HG02885 (cell line): ENCODE measurements around the gene ARHGEF16.

Source experiments
- ATAC-seq: cut with Tn5 transposase; IDR thresholded peaks from one replicate; pipeline ENCODE4 v1.9.1; 2021; ENCODE audit warnings: mild to moderate bottlenecking; ENCODE audit not compliant: unreplicated experiment, poor library complexity

The ARHGEF16 gene

DNA sequence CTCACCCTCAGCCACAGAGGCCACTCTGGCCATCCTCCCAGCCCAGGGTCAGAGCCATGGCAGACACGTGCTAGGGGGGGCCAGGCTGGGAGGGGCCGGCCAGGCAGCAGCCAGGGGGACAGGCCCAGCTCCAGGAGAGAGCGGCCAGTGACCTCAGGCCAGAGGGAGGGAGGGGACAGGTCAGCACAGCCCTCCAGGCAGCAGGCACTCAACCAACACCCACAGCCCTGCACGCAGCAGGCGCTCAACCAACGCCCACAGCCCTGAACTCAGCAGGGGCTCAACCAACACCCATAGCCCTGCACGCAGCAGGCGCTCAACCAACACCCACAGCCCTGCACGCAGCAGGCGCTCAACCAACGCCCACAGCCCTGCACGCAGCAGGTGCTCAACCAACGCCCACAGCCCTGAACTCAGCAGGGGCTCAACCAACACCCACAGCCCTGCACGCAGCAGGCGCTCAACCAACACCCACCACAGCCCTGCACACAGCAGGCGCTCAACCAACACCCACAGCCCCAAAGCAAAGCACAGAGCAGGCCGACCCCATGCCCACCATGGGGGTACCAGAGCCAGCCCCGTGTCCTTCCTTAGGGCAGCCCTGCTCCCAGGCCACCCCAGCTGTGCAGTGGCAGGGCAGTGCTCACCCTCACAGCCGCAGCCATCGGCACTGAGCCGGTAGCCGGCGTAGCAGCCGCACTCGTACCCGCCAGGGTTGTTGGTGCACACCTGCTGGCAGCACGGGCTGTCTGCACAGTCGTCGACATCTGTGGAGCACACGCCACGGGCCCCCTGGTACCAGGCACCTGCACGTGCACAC is 55.9 kb downstream of the ARHGEF16 start:
- ATAC-seq, result no peak

DNA sequence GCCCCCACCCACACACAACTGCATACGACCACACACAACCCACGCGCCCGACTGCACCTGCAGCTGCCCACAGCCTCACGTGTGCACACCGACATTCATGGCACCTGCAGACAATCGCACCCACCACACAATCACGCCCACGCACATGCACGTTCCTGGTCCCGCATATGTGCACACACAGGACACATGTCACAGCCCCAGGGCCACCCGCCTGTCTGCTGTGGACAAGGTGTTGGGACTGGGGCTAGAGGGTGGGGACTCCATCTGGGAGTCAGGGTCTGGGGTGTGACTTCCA is 56.4 kb downstream of the ARHGEF16 start:
- ATAC-seq, result no peak

DNA sequence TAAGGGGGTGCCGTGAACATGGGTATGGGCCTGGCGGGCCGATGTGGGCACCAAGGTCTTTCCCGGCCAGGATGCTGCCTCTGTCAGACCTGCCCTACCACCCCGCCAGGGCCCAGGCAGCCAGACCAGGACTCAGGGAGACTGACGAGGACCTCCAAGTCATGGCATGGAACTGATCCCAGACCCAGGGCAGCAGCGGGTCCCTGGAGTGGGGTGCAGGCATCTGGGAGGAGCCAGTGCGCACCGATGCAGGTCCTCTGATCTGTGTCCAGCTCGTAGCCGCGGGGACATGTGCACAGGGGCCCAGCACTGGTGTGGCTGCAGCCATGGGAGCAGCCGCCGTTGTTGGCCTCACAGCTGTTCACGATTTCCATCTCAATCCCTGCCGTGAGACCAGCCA is 56.8 kb downstream of the ARHGEF16 start:
- ATAC-seq, result no peak

DNA sequence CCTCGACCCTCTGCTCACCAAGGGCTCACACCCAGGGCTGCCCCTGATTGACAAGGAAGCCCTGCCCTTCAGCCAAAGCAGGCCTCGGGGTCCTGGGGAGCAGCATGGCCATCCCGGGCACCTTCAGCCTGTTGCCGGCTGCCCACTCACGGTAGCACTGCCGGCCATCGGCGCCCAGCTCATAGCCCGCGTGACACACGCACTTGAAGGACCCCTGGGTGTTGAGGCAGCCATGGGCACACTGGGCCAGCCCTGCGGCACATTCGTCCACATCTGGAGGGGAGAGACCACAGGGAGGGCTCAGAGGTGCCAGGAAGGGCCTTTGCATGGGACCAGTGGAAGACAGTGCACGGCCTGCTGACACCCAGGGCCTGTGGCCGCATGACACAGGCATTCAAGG is 57.4 kb downstream of the ARHGEF16 start:
- no peak for ATAC-seq

DNA sequence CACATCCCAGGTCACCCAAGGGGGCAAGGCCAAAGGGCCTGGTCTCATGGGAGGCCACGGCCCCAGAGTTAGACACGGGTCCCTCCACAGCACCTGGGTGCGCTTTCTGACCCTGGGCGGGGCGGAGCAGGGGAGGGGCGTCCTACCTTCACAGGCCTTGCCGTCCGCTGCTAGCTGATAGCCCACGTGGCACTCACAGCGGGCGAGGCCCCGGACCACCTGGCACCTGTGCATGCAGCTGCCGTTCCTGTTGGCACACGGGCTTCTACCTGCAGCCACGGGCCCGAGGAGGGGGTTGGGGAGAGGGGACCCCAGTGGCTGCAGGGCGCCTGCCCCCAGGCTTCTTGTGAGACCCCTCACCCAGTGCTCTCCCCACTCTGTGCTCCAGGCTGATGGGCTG is 59.9 kb downstream of the ARHGEF16 start:
- ATAC-seq, result no peak

DNA sequence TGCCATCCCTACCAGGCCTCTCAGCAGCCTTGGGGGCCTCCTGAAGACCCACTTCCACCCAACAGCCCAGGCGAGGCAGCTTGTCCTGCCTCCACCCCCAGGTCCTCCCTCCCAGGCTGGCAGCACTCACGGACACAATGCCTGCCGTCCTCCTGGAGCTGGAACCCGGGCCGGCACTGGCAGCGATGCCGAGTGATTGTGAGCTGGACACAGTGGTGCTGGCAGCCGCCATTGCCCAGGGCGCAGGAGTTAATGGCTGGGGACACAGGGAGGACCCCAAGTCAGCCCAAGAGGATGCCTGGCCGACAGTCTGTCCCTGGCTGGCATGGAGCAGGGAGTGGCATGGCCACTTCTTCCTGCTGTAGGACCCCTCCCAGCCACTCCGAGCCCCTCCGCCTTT is 60.8 kb downstream of the ARHGEF16 start:
- no peak for ATAC-seq

DNA sequence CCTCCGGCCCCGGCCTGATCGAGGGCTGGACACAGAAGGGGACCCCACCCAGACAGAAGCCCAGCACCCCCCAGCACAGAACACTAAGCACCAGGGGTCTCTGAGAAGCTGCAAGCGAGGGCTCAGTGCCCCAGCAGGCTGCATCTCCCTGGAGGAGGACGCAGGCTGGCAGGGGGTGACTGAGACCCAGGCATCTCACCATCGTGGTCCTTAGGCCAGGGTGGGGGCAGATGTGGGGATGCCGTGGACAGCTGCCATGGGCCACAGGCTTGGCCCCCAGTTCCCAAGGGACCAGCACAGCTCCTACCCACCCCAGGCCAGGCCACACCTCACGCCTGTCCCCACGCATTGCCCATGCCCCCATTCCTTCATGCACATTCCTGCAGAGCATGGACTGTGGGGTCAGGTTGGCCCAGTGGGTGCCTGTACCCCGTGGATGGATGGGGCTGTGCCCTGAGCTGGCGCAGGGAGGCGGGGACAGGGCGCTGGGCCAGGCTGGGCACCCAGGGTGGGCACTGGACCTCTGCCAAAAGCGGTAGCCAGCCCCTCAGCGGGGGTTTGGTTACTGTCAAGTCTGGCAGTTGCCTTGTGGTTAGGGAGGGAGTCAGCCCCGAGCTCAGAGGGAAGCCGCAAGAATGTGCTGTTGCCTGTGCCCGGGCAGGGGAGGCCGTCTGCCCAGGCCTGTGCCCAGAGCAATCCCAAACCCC is 61.5 kb downstream of the ARHGEF16 start:
- no peak for ATAC-seq

DNA sequence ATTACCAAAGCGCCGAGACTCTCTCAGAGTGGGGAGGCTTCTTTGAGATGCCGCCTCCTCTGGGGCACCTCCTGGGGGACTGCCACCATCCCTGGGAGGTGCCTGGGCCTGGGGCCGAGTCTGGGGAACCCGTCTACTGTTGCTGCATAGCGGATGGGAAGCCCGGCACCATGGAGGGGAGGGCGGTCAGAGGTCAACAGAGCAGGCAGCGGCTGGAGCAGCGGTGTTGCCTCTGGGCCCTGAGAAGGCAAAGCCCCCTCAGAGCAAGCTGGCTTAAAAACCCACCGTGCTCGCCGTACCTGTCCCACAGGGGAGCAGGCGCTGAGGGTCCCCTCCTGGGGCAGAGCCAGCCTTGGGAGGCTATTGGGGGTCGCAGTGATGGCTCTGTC is 62.0 kb downstream of the ARHGEF16 start:
- ATAC-seq, result no peak

DNA sequence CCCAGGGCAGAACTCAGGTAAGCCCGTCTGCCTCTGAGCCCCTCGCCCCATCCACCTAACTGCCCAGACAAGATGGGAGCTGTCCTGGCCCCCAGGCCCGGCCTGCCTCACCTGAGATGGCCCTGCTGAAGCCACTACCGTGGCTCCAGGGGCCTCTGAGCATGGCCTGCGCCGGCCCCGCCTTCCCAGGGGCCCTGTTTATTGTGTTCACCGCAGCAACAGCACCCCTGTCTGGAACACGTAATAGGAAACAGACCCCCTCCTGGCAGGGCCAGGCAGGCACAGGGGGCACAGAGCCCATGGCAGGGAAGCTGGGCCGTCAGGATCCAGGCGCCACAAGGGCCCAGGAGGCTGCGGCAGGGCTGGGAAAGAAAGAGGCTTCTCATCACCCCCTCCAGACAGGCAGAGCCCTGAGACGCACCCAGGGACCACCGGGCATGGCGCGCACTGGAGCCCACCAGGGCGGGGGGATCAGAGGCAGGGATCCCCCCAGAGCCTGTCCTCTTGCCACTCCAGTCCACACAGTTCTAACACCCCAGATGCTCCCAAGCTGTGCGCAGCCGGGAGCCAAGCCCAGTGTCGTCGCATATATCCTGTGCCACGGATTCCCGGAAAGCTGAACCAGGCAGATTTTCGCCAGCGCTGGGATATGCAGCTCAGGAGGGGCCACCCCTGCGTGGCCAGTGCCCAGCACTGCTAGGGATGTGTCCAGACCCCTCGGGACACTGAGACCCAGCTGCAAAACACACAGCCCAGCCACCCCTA is 62.6 kb downstream of the ARHGEF16 start:
- ATAC-seq, result no peak

DNA sequence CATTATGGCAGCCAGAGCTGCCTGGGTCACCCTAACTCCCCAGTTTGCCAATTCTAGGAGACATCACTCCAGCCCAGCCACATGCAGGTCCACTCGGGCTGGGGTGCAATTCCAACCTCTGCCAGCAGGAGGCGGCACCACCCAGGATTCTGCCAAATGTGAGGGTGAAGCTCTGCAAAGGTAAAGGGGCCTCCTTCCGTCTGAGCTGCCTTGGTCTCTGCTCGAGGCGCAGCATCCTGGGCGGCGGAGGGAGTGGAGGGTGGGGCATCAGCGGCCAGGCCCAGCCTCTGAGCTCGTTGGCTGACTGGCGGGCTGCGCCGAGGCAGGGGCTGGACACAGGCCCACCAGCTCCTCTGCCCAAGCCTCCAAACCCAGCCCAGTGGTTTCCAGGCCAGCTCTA is 63.8 kb downstream of the ARHGEF16 start:
- no peak for ATAC-seq

DNA sequence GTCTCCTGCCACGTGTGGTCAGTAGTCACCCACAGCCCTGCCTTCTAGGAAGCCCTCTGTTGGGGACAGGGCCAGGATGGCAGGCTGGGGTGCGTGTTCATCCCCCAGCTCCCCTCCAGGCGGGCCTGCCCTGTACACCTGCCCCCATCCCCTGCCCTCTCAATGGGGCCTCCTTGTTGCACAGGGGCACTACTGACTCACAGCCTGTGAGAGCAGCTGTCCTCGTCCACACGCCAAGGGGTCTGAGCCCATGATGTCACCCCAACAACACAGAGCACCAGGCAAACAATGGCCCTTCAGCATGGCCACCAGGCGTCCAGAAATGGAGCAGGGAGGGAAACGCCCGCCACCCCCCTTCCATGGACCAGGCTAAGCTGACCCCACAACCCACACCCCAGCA is 64.3 kb downstream of the ARHGEF16 start:
- ATAC-seq, result no peak

DNA sequence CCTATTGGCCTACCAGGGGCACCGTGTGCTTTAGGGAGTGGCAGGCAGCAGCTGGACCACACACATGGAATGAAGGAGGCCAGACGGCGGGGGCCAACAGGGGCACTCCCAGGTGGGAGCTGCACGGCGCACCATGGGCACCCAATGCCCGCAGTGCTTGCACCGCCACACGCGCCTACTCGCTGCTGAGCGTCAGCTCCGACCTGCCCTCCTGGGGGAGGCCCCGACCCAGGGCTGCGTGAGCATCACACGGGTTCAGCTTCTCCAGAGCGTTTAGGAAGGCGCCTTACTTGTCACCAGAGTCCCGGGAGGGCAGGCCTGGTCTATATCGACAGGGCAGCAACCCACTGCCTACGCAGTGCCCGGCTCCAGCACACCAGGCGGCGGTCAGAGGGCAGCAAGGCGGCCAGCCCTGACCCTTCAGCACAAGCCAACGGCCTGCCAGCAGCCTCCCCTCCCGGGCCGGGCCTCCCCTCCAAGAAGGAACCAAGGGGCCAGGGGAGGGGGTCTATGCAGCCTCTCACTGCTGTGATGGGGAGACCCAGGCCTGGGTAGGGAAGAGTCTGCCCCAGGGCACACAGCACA is 64.9 kb downstream of the ARHGEF16 start:
- ATAC-seq, result no peak

DNA sequence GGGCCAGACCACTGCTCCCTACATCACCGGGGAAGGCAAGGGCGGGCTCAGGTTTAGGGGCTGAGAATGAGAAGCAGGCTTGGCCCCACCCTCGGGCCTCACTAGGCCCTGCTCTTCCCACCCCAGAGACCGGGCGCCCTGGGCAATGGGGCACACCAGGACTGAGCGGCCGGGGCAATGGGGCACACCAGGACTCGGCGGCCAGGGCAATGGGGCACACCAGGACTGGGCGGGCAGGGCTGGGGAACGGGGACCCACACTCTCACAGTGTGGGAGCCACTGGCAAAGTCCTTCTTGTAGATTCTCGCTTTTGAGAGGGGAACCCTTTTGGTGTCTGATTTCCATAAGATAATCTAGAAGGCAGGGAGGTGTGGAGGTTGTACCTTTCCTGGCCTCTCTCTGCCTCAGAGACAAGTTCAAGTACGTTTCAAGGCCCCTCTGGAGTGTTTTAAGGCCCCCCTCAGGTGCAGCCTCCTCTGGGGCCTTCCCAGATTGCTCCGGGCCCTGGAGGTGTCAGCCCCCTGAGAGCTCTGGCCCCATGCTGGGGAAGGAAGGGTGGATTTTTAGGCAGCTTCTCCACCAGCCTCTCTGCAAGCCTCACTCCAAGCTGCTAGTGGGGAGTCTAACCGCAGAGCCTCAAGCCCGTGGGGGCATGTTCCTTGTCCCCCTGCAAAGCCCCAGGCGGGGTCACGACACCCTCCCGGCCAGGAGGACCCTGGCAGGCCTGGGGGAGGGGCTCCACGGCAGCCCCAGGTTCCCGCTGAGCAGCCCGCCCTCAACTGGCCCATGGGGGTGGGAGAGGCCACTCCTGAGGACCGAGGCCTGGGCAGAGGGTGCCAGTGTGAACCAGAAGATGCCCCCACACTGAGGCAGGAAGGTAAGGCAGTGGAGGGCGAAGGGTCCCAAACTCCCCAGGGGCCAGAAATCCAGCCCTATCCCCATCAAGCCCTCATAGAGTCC is 66.2 kb downstream of the ARHGEF16 start:
- no peak for ATAC-seq

DNA sequence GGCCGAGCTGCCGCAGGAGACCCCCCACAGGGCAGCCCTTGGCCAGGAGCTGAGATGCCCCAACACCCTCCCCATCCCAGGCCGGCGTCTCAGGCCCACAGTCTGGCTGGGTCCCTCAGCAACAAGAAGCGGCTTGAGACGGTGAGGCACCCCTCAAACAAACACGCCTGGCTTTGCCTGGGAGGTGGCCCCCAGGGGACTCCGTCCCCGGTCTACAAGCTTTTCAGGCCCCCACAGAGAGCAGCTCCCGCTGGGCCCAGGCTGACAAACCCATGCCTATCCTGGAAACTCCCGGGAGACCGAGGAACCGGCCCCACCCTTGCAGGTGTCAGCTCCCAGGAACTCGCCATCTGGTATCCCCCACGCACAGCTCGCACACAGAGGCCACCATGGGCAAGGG is 67.0 kb downstream of the ARHGEF16 start:
- no peak for ATAC-seq

DNA sequence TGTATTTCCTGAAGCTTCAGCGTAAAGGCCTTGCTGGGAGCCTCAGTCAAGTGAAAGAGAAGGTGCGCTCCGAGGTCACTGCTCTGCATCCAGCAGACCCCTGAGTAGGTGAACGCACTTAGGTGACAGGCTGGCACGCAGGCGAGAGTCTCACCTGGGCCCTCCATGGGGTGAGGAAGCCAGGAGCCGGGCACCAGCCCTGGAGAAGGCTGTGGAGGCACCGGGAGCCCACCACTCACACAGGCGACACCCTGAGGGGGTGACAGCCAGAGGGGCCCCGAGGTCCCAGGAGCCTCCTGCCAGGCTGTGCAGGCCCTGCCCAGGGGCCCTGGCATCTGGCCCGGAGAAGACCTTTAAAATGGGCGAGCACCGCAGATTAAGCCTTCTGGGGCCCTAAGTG is 67.6 kb downstream of the ARHGEF16 start:
- ATAC-seq, result no peak

DNA sequence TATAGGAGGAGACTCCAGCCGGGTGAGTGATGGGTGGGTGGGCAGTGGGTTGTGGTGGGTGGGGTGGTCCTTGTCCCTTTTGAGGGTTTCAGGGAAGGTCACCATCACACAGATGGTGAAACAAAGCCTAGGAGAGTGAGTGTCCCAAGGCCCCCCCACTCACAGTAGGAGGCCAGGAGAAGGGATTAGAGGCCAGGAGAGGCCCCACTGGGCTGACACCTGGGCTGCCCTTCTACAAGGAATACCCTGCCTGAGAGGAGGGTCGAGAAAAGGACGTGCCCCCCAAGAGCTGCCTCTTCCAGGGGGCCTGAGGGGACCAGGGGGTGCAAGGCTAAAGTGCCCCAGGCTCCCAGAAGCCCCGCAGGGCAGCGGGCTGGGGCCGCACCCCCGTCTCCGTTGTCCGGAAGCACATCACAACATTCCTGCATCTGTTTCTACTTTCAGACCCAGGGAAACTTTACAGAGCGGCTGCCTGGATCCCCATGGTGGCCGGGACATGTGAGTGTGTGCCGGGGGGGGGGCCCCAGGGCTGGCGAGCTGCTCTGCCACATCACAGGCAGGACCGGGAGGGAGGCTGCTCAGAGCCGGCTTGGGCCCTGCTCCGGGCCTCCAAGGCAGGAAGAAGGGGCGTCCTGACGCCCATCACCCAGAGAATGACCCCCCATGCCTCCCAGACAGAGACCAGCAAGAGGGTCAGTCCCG is 68.2 kb downstream of the ARHGEF16 start:
- ATAC-seq, result no peak

DNA sequence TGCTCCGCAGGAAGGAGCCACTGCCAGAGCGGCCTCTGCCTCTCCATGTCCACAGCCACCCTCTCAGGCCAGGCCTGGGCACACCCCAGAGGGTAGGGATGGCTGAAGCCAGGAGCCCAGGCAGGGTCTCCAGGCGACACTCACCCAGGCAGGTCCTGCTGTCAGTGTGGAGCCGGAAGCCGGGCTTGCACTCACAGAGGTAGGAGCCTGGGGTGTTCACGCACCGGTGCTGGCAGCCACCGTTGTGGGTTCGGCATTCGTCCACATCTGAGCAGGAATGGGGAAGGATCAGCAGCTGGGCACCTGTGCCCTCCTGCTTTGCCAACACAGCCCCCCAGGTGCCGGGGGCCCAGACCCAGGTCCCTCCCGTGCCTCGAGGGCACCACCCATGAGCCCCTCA is 69.5 kb downstream of the ARHGEF16 start:
- ATAC-seq, result no peak

DNA sequence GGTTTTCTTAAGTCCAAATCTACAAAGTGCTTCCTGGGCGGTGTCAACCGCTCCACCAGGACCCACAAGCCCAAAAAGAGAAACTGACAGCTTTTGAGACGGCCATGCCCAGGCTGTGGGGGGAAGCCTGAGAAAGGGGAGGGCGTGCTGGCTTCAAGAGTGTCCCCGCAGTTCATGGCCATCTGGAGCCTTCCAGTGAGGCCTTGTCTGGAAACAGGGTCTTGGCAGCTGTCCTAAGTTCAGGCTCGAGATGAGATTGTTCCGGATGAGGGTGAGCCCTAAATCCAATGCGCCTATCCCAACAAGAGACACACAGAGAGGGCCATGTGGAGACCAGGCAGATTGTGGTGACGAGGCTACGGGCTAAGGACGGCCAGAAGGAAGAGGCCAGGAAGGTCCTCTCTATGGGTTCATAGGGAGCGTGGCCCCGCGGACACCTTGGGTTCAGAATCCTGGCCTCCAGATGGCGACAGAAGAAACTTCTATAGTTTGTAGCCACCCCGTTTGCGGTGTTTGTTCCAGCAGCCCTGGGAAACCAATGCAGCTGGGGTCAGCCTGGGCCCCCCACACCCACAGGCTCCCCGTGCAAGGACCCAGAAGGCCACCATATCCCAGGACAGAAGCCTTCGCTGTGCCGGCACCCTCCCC is 70.2 kb downstream of the ARHGEF16 start:
- ATAC-seq, result no peak
